HG03095 (cell line): Measurements from ENCODE around the gene CYB561.
"Not testable (repeated sequence)": the region's sequence is repeated elsewhere in the genome, so short reads cannot be mapped to it uniquely, and the experiment has no call there.

ENCODE experiments used
- ATAC-seq: cut with Tn5 transposase; IDR thresholded peaks from one replicate; pipeline ENCODE4 v1.9.1; 2021; ENCODE audit warnings: moderate library complexity; ENCODE audit not compliant: unreplicated experiment

The CYB561 gene

GRCh38 chr17:63479495-63480184 is 33.5 kb upstream of the CYB561 start:
- ATAC-seq = no peak

GRCh38 chr17:63478814-63479494 is 32.8 kb upstream of the CYB561 start:
- ATAC-seq = peak; percentile 54

- no peak for ATAC-seq
Observed at GRCh38 chr17:63477480-63478440, 31.7 kb upstream of the CYB561 start.

- no peak for ATAC-seq
Observed at GRCh38 chr17:63476854-63477479, 30.9 kb upstream of the CYB561 start, which contains the start of gene ACE. TSS of gene ACE (plus strand) at chr17:63477061. CDS start at chr17:63477095, 34 bp downstream.

- no peak for ATAC-seq
Observed at GRCh38 chr17:63476459-63476853, 30.4 kb upstream of the CYB561 start.

GRCh38 chr17:63475491-63476412 is 29.6 kb upstream of the CYB561 start:
- ATAC-seq = no peak

- no peak for ATAC-seq
Observed at GRCh38 chr17:63474586-63475460, 28.7 kb upstream of the CYB561 start.

- no peak for ATAC-seq
Observed at GRCh38 chr17:63474174-63474573, 28.1 kb upstream of the CYB561 start.

GRCh38 chr17:63468099-63468498 is 22.0 kb upstream of the CYB561 start:
- not testable (repeated sequence) for ATAC-seq

- no peak for ATAC-seq
Observed at GRCh38 chr17:63464691-63465236, 18.7 kb upstream of the CYB561 start.

- no peak for ATAC-seq
Observed at GRCh38 chr17:63463771-63464170, 17.7 kb upstream of the CYB561 start.

GRCh38 chr17:63460018-63460417 is 13.9 kb upstream of the CYB561 start:
- ATAC-seq = no peak

- no peak for ATAC-seq
Observed at GRCh38 chr17:63458478-63458877, 12.4 kb upstream of the CYB561 start.

- no peak for ATAC-seq
Observed at GRCh38 chr17:63455417-63455816, 9.3 kb upstream of the CYB561 start.

GRCh38 chr17:63454915-63455314 is 8.8 kb upstream of the CYB561 start:
- ATAC-seq = no peak

- ATAC-seq = not testable (repeated sequence)
Observed at GRCh38 chr17:63454357-63454756, 8.3 kb upstream of the CYB561 start.

- no peak for ATAC-seq
Observed at GRCh38 chr17:63452962-63453551, 7.0 kb upstream of the CYB561 start.
